VCaP (cell line): ENCODE measurements around the gene OPRD1.
A peak's percentile ranks its signal among the peaks of the same experiment; 100 is the strongest.
"Not testable (repeated sequence)": the region's sequence is repeated elsewhere in the genome, so short reads cannot be mapped to it uniquely, and the experiment has no call there.

Experiments used
- H3K27ac ChIP-seq: fragments of 450-650 bp; 2 replicates; pipeline ENCODE4 v1.5.1; 2017
- CTCF ChIP-seq: fragments of 450-650 bp; conservative IDR thresholded peaks from 2 replicates; pipeline ENCODE4 v1.5.1; 2017; ENCODE audit warnings: mild to moderate bottlenecking, moderate library complexity

The OPRD1 gene

GRCh38 chr1:28833381-28833780, 21.4 kb downstream of the OPRD1 start:
- TF ChIP-seq CTCF, result no peak
- H3K27ac ChIP-seq, result no peak overlapping the region

- H3K27ac ChIP-seq, result no peak overlapping the region
- TF ChIP-seq CTCF, result no peak
Measured at GRCh38 chr1:28835237-28835650, 23.3 kb downstream of the OPRD1 start.

- TF ChIP-seq CTCF, result no peak
Measured at GRCh38 chr1:28836421-28836956, 24.5 kb downstream of the OPRD1 start.

GRCh38 chr1:28840928-28841544, 29.1 kb downstream of the OPRD1 start:
- TF ChIP-seq CTCF, result 0 out of 2 replicates have a peak, but pooled peaks have one; percentile 8
- H3K27ac ChIP-seq, result no peak overlapping the region

More at GRCh38 chr1:28836421-28836956, 24.5 kb downstream of the OPRD1 start:
- H3K27ac ChIP-seq, result no peak overlapping the region

- no peak overlapping the region for H3K27ac ChIP-seq
- no peak; the same call in 1 of the 2 replicates for TF ChIP-seq CTCF
Measured at GRCh38 chr1:28845786-28846543, 34.0 kb downstream of the OPRD1 start.

- not testable (repeated sequence) for H3K27ac ChIP-seq
Measured at GRCh38 chr1:28847207-28847606, 35.2 kb downstream of the OPRD1 start.

GRCh38 chr1:28848416-28848815, 36.4 kb downstream of the OPRD1 start:
- H3K27ac ChIP-seq, result no peak overlapping the region
- TF ChIP-seq CTCF, result no peak
